Hematopoietic multipotent progenitor cell treated with erythropoietin and hydrocortisone succinate and interleukin-3 and kit ligand, for 8 days (in vitro differentiated cells): Measurements from ENCODE around the gene SEZ6.

Experiments
- DNase-seq: peaks from one replicate; pipeline ENCODE4 v3.0.0-alpha.2; 2015

The SEZ6 gene

GRCh38 chr17:29032857-29033197 lies 27.0 kb upstream of the SEZ6 start:
- DNase-seq: no peak

GRCh38 chr17:29032013-29032856 lies 26.4 kb upstream of the SEZ6 start:
- no peak for DNase-seq

- DNase-seq: no peak
These were observed 25.7 kb upstream of the SEZ6 start for GRCh38 chr17:29031488-29031887.

GRCh38 chr17:29024316-29024952 lies 18.6 kb upstream of the SEZ6 start:
- no peak for DNase-seq

GRCh38 chr17:29022074-29022473 lies 16.2 kb upstream of the SEZ6 start:
- no peak for DNase-seq

- DNase-seq: no peak
These were observed 15.4 kb upstream of the SEZ6 start for GRCh38 chr17:29021226-29021625.

GRCh38 chr17:29020576-29020975 lies 14.7 kb upstream of the SEZ6 start:
- no peak for DNase-seq

- DNase-seq: no peak
These were observed 13.8 kb upstream of the SEZ6 start for GRCh38 chr17:29019475-29020181.

- DNase-seq: no peak
These were observed 13.1 kb upstream of the SEZ6 start for GRCh38 chr17:29018788-29019474.

GRCh38 chr17:29016345-29017210 lies 10.7 kb upstream of the SEZ6 start:
- no peak for DNase-seq

GRCh38 chr17:29014716-29015115 lies 8.9 kb upstream of the SEZ6 start:
- DNase-seq: no peak

- DNase-seq: no peak
These were observed 6.7 kb upstream of the SEZ6 start for GRCh38 chr17:29012535-29012934.

GRCh38 chr17:29010586-29010985 lies 4.8 kb upstream of the SEZ6 start:
- DNase-seq: no peak

GRCh38 chr17:29010129-29010528 lies 4.3 kb upstream of the SEZ6 start:
- no peak for DNase-seq

- DNase-seq: no peak
These were observed 2.8 kb upstream of the SEZ6 start for GRCh38 chr17:29008591-29008990.

- no peak for DNase-seq
These were observed 2.1 kb upstream of the SEZ6 start for GRCh38 chr17:29007860-29008455.

GRCh38 chr17:29007456-29007855 lies 1.6 kb upstream of the SEZ6 start:
- DNase-seq: no peak

GRCh38 chr17:29004081-29004692 lies 1.6 kb downstream of the SEZ6 start:
- DNase-seq: no peak

- no peak for DNase-seq
These were observed 2.5 kb downstream of the SEZ6 start for GRCh38 chr17:29003289-29003688.

GRCh38 chr17:29002811-29003210 lies 3.0 kb downstream of the SEZ6 start:
- no peak for DNase-seq

GRCh38 chr17:29000973-29001372 lies 4.9 kb downstream of the SEZ6 start:
- no peak for DNase-seq

GRCh38 chr17:28999206-28999605 lies 6.6 kb downstream of the SEZ6 start:
- DNase-seq: no peak
